Panc1 (cell line): ENCODE results near the gene ALDH7A1.

Experiments used
- CTCF ChIP-seq: fragments of 450-650 bp; IDR thresholded peaks from 2 replicates; pipeline ENCODE4 v1.5.1; 2017; ENCODE audit warnings: mild to moderate bottlenecking
- POLR2AphosphoS5 ChIP-seq: IDR thresholded peaks from 2 replicates; pipeline ENCODE4 v1.6.1; 2012; ENCODE audit warnings: mild to moderate bottlenecking, low read depth, low read length, moderate library complexity
- REST ChIP-seq, 2 experiments: IDR thresholded peaks; 2 replicates each; pipeline ENCODE4 v1.6.1; 2011 to 2012; ENCODE audit warnings: low read depth in 2 of 2, control low read depth in 1 of 2, low read length in 1 of 2, mild to moderate bottlenecking in 1 of 2, moderate library complexity in 1 of 2; ENCODE audit not compliant: insufficient read depth in 1 of 2

- TF ChIP-seq CTCF (no peak), REST (IDR thresholded peaks at IDR 0.05; ENCODE audit: insufficient read depth in 1 of 2, low read depth in 2 of 2, low read length in 1 of 2) (no peak), POLR2AphosphoS5 (no peak)
Measured at GRCh38 chr5:126552614-126553013, 42.4 kb downstream of the ALDH7A1 start.
